GM20431 (cell line): Measurements from ENCODE around the gene PCOLCE2.
"Not testable (repeated sequence)": the region's sequence is repeated elsewhere in the genome, so short reads cannot be mapped to it uniquely, and the experiment has no call there.

Source experiments
- in situ Hi-C: fragments of 300-500 bp; cut with MseI, MboI; formaldehyde crosslinking; loops from one replicate; pipeline ENCODE4 v1.15.0; 2020; ENCODE audit warnings: low sequenced_read_pairs; ENCODE audit not compliant: unreplicated experiment

The PCOLCE2 gene

DNA sequence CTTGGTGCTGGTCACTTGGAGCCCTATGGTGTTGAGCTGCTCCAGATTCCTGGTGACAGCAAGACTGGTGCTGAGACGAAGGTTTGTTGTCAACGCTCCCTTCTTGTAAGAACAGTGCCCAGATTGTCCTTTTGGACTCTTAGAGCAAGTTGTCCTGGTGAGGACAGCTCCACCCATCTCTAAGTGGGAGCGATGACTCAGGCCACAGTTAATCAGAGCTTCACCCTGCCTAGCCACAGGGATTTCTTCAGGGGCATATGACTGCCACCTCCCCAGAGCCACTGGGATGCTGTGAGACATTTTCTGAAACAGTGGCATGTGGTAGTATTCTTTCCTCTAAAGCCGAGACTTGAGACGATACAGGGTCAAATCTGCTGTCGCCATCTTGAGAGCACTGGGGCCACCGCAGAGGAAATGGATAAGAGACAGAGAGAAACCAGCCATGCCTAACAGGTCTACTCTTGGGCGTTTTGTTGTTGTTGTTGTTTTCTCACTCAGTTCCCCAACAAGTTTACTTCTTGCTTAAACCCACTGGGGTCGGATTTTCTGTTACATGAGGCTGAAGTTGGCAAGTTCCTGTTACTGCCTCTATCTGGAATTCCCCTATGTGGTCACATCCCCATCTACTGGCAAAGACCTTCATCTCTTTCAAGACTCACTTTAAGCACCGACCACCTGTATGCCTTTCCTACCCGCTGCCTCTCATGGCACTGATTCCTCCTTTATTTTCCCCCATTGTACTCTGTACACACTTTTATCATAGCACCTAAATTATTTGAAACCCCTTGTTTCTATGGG lies 16.0 kb upstream of the PCOLCE2 start:
- in situ Hi-C loops, result no loop called here

DNA sequence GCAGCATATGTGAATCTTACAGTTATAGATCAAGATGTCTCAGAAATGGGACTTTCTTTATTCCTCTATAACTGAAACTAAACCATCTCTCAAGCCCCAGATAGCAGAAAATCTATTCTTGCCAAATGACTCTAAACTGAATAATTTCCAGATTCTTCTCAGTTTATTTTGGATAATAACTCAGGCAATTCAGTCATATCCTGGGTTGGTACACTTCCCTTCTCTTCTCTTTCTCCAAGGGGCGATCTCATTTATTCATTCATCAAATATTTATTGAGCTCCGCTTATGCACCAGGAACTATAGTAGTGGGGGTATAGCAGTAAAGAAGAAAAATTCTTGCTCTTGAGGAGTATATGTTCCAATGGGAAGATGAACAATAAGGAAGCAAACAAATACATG lies 13.5 kb upstream of the PCOLCE2 start:
- in situ Hi-C loops, result no loop called here

DNA sequence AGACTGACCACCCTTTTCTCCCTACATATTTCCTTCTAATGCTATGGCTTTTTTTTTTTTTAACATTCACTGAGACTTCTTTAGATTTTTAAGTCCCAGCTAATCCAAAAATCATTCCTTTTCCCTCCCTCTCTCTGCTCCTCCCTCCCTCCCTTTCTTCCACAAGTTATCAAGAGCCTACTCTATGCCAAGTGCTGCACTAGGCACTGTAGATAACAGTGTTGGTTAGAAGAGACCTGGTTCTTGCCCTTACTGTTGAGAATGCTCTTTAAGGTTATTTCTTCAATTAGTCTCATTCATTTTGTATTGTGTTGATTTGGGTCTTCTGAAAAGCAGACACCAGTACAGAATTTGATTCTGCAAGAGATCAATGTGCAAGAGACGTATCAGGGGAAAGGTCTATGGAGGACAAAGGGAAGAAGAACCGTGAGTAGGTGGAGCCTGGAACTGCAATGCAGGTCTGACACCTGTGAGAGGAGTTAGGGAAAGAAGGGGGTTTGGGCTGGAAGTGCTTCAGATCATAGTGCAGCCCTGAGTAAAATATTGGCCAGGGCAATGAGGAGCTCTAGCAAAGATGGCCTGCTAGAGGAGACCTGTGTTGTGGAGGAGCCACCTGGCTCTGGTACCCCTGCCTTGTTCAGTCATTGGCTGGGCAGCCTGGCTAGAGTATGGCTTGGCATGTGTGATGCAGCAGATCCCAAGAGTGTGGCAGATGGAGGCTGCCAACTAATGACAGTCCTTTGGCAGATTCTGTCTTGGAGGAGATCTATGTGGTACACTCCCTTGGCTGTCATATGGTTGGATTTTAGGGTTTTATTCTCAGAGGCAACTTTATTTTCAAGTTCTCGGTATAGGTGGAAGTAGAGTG lies 9.7 kb upstream of the PCOLCE2 start:
- in situ Hi-C loops, result no loop called here

DNA sequence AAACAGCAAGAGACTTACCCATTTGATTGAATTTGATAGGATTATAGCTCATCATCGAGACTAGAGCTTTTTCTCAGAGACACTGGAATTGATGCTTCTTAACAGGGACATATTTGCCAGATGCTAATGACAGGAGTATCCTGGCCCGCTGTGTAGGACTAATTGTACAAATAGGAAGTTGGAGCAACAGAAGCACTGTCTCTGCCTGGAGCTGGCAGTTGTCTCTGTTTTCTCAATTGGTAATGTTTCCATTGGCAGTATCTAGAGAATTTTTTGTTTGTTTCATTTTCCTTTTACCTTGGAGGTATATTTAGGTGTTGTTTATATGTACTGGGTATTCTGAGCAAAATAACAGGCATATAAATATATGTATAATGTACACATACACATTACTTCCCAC lies 8.9 kb upstream of the PCOLCE2 start:
- in situ Hi-C loops, result no loop called here

DNA sequence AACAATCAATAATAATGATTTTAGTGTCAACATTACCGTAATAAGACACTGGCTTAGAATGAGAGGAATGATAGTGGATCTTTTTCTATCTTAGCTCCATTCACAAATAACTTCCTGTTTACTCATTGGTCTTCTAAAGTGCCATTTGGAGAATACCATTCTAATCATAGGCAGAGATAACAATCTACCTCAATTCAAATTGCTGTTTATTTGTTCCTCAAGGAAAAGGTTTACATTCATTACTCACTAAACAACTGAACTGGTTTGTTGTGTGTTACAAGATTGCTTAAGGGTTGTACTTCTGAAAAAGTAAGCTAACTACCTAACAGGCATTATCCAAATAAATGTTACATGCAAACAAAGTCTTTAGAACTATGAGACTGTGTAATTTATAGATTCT lies 8.1 kb upstream of the PCOLCE2 start:
- in situ Hi-C loops, result no loop called here

DNA sequence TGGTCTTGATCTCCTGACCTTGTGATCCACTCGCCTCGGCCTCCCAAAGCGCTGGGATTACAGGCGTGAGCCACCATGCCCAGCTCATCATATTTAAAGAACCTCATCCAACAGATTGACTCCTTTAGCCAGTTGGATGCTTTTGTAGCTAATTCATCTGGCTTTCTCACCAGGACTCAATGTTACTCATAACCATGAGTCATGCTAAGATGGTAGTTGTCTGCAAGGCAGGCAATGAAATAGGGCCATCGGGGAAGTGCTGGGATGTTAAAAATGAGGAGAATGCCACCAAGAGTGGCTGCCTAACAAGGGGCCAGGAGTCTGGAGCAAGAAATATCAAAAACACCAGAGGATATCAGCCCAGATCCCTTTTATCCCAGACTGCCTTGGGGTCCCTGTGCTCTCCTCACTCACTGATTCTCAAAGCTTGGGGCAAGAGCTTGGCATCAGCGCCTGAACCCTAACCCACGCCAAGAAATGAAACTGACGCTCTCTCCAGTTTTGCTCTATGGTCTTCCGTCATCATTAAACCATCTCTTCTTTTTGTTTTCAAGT lies 7.4 kb upstream of the PCOLCE2 start:
- in situ Hi-C loops, result no loop called here

DNA sequence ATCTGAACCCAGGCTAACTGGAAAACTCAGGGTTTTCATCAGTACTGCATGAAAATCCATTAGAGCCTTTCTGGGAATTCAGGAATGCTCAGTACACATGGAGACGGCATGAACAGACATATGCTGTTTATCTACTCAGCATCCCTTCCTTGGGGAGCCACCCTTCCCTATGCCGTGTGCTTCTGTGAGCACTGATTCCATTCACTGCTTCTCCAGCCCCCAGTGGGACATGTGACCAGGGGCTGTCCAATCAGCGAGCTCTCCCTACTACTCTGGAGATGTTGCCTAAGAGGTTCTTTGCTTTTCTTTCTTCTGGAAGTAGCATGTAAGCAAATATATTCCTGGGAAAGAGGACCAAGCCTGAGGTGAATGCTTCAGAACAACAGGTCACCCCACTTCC lies 5.6 kb upstream of the PCOLCE2 start:
- in situ Hi-C loops, result no loop called here

DNA sequence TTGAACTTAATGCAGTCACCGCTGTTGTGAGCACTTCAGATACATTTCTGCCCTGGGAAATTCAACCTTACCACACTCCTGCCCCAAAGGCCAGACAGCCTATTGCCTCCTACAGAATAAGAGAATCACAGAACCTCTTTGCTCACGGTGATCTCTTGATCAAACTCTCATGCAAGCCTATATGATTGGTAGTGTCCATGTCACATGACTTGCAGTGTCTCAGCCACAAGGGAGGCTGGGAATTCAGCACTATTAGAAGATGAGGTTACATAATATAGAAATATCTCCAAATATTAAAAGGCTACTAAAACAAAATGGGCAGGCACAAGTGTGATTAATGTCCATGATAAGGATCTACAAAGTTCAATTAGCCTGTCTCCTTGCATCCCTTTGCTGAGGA lies 3.8 kb upstream of the PCOLCE2 start:
- in situ Hi-C loops, result no loop called here

DNA sequence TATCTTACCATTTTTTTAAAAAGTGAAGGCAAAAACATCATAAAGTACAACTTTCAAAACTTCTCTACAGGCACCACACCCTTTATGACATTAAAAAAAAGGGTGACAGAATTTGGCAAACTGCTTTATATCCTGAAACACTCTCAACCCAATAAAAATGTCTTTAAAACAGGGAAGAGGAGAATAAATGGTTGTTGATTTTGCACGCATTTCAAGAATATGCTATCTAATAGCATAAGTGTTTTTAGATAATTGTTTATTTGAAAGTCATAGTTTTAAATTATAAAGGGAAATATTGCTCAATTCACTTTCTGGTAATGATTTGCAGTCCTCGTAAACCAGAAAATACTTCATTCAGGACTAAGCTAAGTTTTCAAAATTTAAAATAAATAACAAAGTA lies 1.7 kb upstream of the PCOLCE2 start:
- in situ Hi-C loops, result no loop called here

DNA sequence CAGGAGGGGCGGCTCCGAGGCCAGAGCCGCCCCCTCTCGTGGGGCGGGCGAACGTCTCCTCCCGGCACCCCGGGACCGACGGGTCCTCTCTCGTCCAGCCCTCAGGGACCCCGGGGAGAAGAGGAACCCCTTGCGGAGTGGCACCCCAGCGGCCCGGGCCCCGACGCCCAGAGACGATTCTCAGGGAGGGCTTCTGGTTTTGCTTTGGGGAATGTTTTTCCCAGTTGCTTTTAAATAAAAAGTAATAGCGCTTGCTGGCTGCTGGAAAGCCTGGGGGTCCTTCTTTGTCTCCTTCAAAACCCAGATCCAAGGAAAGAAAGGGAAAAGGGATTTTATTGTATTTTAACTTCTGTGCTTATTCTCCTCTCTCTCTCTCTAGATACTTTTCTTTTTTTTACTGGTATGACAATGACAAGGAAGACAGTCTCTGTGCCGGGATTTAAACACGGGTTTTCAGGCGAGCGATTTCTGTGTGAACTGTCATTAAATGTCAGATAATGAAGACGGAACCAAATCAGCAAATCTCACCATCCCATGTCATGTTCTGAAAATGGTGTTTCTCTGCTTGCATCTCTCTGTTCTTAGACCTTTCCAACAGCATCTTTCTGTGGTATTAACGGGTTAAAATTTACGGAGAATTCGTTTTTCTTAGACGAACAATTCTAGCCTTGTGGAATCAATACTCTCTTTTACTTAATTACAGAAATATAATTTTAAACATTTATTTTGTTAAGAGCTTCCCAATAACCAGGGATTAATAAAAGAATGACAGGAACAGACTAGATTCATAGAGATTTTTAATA lies 530 bp upstream of the PCOLCE2 start:
- in situ Hi-C loops, result no loop called here

DNA sequence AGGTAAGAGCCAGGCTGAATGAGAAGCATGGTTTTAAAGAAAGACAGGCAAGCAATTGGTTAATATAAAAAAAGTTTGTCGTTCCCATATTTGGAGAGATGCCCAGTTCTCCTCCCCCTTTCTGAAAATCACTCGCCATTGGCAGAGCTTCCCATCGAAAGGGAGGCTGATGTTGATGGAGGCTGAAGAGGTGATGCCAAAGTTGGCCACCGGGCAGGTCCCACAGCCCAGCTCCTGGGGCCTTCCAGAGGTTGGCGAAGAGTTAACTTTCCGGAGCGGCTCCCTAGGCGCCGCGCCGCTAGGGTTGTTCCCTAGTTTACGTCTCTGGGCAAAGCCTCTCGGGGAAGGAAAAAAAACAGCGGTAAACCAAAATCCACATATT lies 793 bp downstream of the PCOLCE2 start:
- in situ Hi-C loops, result no loop called here

DNA sequence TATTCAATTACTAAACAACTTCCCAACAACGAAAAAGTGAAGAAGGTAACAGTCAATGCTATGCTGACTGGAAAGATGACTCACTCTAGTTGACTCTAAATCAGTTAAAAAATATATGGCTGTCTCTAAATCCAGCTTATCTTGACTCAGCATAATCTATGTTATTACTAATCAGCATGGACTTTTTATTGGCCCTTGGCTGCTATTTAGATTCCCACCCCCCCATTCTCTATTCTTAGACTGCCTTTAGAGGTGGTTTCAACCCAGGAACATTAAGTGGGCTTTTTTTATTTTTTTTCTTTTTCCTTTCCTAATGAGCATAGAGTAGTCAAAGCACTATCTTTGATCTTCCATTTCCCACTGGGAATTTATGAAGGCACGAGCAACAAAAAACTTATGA lies 1.9 kb downstream of the PCOLCE2 start:
- in situ Hi-C loops, result no loop called here

DNA sequence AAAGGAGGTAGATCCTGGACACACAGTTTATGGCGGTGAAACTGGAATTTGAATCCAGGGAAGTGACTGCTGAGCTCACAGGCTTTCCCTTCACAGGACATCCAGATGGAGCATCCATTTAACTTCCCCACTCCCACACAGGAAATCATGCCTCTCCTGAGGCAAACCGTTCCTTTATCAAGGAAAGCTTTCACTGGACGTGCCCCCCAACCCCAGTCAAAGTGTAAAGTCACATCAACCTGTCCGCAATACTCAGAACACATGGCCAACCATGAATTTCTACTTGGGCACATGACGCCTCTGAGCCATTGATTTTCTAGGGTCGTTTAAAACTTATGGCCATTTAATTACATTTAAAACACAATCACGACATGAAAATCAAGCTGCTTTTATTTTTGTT lies 2.9 kb downstream of the PCOLCE2 start:
- in situ Hi-C loops, result no loop called here

DNA sequence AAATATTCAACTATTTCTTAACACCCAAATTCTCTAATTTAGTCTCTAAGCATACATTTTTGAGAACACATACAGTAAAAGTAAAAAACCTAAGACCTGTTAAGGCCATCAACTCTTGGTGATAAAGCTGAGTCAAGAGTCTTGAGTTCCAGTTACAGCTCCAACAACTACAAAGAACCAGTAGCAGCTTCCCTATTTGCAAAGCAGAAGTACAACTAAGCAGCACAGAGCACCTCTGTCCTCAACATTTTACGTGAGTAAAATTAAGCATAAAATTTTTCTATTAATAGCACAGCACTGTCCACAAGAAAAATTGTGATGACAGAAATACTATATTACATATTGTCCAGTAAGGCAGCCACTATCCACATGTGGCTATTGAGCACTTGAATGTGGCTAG lies 4.4 kb downstream of the PCOLCE2 start:
- in situ Hi-C loops, result no loop called here

DNA sequence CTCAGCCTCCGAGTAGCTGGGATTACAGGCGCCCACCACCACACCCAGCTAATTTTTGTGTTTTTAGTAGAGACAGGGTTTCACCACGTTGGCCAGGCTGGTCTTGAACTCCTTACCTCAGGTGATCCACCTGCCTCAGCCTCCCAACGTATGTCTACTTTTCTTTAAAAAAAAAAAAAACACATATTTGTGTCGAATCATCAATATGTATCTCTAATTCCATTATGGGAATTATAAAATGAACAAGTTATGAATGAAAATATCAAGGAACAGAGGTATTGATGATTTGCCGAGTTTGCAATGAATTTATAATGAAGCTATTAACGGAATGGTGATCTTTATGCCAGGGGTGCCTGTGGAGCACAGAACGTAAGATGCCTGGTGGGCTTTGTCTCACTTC lies 5.3 kb downstream of the PCOLCE2 start:
- in situ Hi-C loops, result not testable (repeated sequence)

DNA sequence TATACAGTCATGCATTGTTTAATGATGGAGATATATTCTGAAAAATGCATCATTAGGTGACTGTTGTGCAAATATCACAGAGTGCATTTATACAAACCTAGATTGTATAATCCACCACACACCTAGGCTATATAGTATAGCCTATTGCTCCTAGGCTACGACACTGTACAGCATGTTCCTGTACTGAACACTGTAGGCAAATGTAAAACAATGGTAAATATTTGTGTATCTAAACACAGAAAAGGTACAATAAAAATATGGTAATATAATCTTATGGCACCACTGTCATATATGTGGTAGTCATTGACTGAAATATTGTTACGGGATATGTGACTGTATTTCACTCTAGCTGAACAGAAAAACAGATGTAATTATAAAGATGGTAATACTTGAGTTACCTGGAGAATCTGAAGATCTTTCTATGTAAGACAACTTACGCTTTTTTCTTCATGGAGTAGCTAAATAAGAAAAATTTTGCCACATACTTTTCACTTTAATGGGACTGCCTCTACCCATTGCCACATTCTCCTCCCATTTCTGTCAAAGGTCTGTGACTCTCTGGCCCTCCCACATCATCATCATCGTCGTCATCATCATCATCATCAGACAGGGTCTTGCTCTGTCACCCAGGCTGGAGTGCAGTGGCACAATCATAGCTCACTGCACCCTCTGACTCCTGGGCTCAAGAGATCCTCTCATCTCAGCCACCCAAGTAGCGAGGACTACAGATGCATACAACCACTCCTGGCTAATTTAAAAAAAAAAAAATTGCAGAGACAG lies 7.2 kb downstream of the PCOLCE2 start:
- in situ Hi-C loops, result no loop called here

DNA sequence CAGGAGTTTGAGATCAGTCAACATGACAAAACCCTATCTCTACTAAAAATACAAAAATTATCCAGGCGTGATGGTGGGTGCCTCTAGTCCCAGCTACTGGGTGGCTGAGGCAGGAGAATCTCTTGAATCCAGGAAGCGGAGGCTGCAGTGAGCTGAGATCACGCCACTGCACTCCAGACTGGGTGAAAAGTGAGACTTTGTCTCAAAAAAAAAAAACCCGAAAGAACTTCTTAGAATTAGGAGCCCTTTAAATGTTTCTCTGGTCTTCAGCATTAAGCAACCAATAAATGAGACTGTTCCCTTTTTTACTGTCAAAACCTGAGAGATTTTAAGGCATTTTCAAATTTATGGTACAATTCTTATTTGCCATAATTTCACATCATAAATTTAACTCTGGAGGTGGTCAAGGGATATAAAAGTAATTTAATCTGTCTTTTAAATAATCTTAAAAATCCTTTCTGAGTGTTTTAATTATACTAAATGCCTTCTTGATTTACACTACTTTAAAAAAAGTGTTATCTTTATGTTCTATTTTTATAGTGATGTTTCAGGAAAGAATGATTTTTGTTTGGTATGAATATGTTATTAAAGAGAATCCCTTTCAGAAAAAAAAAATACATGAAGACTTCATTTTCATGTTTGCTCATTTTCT lies 10.1 kb downstream of the PCOLCE2 start:
- in situ Hi-C loops, result no loop called here

DNA sequence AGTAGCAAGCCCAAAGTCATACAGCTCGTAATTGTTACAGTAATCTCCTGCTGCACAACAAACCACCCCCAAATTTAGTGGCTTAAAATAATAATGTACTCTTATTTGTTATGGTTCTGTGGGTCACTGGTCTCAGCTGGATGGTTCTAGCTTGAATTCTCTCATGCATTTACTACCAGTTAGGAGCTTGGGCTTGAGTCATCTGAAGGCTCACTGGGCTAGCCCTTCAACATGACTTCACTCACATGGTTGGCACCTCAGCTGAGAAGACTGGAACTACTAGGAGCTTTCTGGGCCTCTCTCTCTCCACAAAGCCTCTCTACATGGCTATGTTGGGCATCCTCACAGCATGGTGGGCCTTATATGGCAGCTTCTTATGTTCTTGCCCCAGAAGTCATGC lies 12.5 kb downstream of the PCOLCE2 start:
- in situ Hi-C loops, result no loop called here

DNA sequence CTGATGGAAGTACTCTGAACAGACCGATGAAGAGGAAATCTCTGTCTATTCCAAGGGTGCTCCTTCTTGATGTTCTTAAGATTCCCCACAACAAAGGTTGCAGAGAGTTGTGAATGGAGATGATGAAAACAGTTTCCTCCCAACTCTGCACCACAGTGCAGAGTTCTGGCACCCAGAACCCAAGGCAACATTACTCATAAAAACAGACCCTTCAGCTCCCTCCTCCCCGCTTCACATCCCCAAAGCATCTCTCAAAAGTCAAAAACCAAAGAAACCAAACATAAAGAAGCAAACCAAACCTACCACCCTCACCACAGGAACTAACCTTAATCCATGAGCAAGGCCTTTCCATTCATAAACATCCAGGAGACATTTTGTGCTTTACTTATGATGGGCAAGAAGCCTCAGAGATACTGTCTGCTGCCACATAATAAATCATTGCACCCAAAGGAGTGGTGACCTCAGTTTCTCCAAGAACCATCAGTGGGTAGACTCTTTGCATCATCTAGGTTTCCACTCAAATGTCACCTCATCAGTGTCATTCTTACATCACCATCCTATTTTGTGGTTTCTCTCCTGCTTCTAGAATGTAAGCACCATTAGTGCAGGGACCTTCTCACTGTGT lies 13.2 kb downstream of the PCOLCE2 start:
- in situ Hi-C loops, result no loop called here
